CD14-positive monocyte (primary cell): ENCODE data around the gene C10orf71. TPM values are rescaled to one million over a fixed set of nuclear protein-coding genes. Genes with fewer than 3 reads are reported as not detected.
A peak's percentile ranks its signal among the peaks of the same experiment; 100 is the strongest.

Experiments used
- DNase-seq, 3 donors: peaks; one replicate each; pipeline ENCODE4 v3.0.0-alpha.2; 2011 to 2022
- H2AFZ ChIP-seq: 2 replicates; pipeline ENCODE4 v1.6.0; 2012; ENCODE audit warnings: mild to moderate bottlenecking, low read depth, low read length, inconsistent platforms; ENCODE audit not compliant: insufficient read depth, poor library complexity, severe bottlenecking
- H3K27ac ChIP-seq, 2 donors: 1 replicate in 1 of 2; 2 replicates in 1 of 2; pipeline ENCODE4 v1.5.1; 2012 to 2013; ENCODE audit warnings: low read length in 2 of 2, control low read depth in 1 of 2, inconsistent platforms in 1 of 2, low read depth in 1 of 2, mild to moderate bottlenecking in 1 of 2
- H3K27me3 ChIP-seq, 2 donors: one replicate each; pipeline versions ENCODE4 v1.6.0 to v1.6.1; 2011 to 2013; ENCODE audit warnings: low read length in 2 of 2; ENCODE audit not compliant: control insufficient read depth in 2 of 2, insufficient read depth in 2 of 2
- H3K36me3 ChIP-seq, 2 donors: replicated peaks in 1 of 2; 1 replicate in 1 of 2; 2 replicates in 1 of 2; pipeline versions ENCODE4 v1.5.1 to v1.6.1; 2012 to 2013; ENCODE audit warnings: low read length in 2 of 2, control low read depth in 1 of 2, inconsistent platforms in 1 of 2, mild to moderate bottlenecking in 1 of 2; ENCODE audit not compliant: insufficient read depth in 2 of 2, control insufficient read depth in 1 of 2
- H3K4me1 ChIP-seq, 2 donors: 1 replicate in 1 of 2; 2 replicates in 1 of 2; pipeline versions ENCODE4 v1.5.1 to v1.6.1; 2012 to 2013; ENCODE audit warnings: low read length in 2 of 2, control low read depth in 1 of 2, inconsistent platforms in 1 of 2, mild to moderate bottlenecking in 1 of 2, moderate library complexity in 1 of 2; ENCODE audit not compliant: insufficient read depth in 2 of 2, control insufficient read depth in 1 of 2
- H3K4me2 ChIP-seq: replicated peaks from 2 replicates; pipeline ENCODE3; 2012; ENCODE audit warnings: low read length, moderate library complexity, mild to moderate bottlenecking; ENCODE audit not compliant: poor library complexity, severe bottlenecking; ENCODE audit errors: extremely low read depth
- H3K4me3 ChIP-seq, 3 experiments: fragments of 200-600 bp in 1 of 3; sonication (generic) in 1 of 3; replicated peaks in 1 of 3; 1 replicate in 2 of 3; 2 replicates in 1 of 3; pipeline ENCODE4 v1.5.1; 2011 to 2013; ENCODE audit warnings: low read length in 3 of 3, mild to moderate bottlenecking in 3 of 3, control low read depth in 2 of 3, low read depth in 2 of 3, inconsistent platforms in 1 of 3, moderate library complexity in 1 of 3
- H3K79me2 ChIP-seq: 2 replicates; pipeline ENCODE4 v1.6.0; 2012; ENCODE audit warnings: mild to moderate bottlenecking, control low read depth, inconsistent platforms, low read length, moderate library complexity; ENCODE audit not compliant: insufficient read depth
- H3K9ac ChIP-seq: 2 replicates; pipeline ENCODE4 v1.6.0; 2017; ENCODE audit warnings: low read length, mild to moderate bottlenecking; ENCODE audit not compliant: insufficient read depth, poor library complexity, severe bottlenecking
- H3K9me3 ChIP-seq, 2 donors: replicated peaks in 1 of 2; 1 replicate in 1 of 2; 2 replicates in 1 of 2; pipeline versions ENCODE4 v1.5.1 to v1.6.1; 2012 to 2013; ENCODE audit warnings: low read length in 2 of 2, control low read depth in 1 of 2; ENCODE audit not compliant: control insufficient read depth in 1 of 2, insufficient read depth in 1 of 2
- H4K20me1 ChIP-seq: 2 replicates; pipeline ENCODE4 v1.6.0; 2012; ENCODE audit warnings: mild to moderate bottlenecking, low read length, control low read depth, moderate library complexity; ENCODE audit not compliant: insufficient read depth
- H3K27ac Mint-ChIP-seq, 7 donors: one replicate each; pipeline ENCODE4 v1.8.0; 2020; ENCODE audit warnings: mild to moderate bottlenecking in 7 of 7, mixed read lengths in 7 of 7, moderate library complexity in 6 of 7, inconsistent platforms in 2 of 7
- H3K27me3 Mint-ChIP-seq, 3 donors: one replicate each; pipeline ENCODE4 v1.8.0; 2021 to 2022; ENCODE audit warnings: low read depth in 3 of 3, mild to moderate bottlenecking in 3 of 3, mixed read lengths in 3 of 3, moderate library complexity in 3 of 3, inconsistent platforms in 1 of 3
- H3K36me3 Mint-ChIP-seq, 2 donors: one replicate each; pipeline ENCODE4 v1.8.0; 2020; ENCODE audit warnings: mixed read lengths in 2 of 2, inconsistent platforms in 1 of 2, mild to moderate bottlenecking in 1 of 2
- H3K4me1 Mint-ChIP-seq: one replicate; pipeline ENCODE4 v1.8.0; 2020; ENCODE audit warnings: mild to moderate bottlenecking, mixed read lengths
- H3K4me3 Mint-ChIP-seq, 2 donors: one replicate each; pipeline ENCODE4 v1.8.0; 2020; ENCODE audit warnings: mild to moderate bottlenecking in 2 of 2, mixed read lengths in 2 of 2, moderate library complexity in 1 of 2
- H3K9me3 Mint-ChIP-seq, 7 donors: one replicate each; pipeline ENCODE4 v1.8.0; 2020 to 2022; ENCODE audit warnings: mixed read lengths in 7 of 7, mild to moderate bottlenecking in 6 of 7, moderate library complexity in 6 of 7, inconsistent platforms in 2 of 7
- CTCF ChIP-seq: fragments of 200-600 bp; IDR thresholded peaks from one replicate; pipeline ENCODE4 v1.8.0; 2022; ENCODE audit warnings: antibody characterized with exemption, mild to moderate bottlenecking
- WGBS: methylation state at CpG from one replicate; pipeline ENCODE4 v1.1.5; 2013; ENCODE audit warnings: missing lambda C conversion rate; ENCODE audit not compliant: insufficient coverage; 5-methylcytosine and 5-hydroxymethylcytosine counted together
- intact Hi-C, 2 donors: fragments of 100-400 bp; cut with micrococcal nuclease; formaldehyde crosslinking; loops; one replicate each; pipeline versions ENCODE4 v1.15.0 to v1.15.1; 2023
- polyA plus RNA-seq, 3 donors: library from polyadenylated mRNA; depleted of rRNA in 1 of 3; unstranded in 2 of 3; stranded (reverse) in 1 of 3; fragments of 300-500 nt in 2 of 3; fragments of >200 nt in 1 of 3; fragmentation: Illumina TruSeq in 2 of 3; gene quantifications; 1 replicate in 2 of 3; 2 replicates in 1 of 3; pipeline ENCODE4 v1.2.3, GENCODE V29; 2012 to 2021

C10orf71 gene
- polyA plus RNA-seq, 3 donors = not detected

- Mint-ChIP-seq H3K27me3 (peaks cover 0 to 5% (median 3%) of the 10 kb centered on the region in 3 donors), H3K4me3 (peak overlapping the region in 1 of 2 donors; percentile 13), H3K4me1 (peaks cover 50% of the 10 kb centered on the region), H3K36me3 (no peaks in the 10 kb centered on the region), H3K9me3 (peaks cover 0 to 4% (median 0%) of the 10 kb centered on the region in 7 donors), H3K27ac (no peak overlapping the region)
- H3K4me1 ChIP-seq = peaks cover 45 to 48% of the 10 kb centered on the region in 2 donors
- H3K9me3 ChIP-seq = no peaks in the 10 kb centered on the region
- H3K9ac ChIP-seq = no peak overlapping the region
- no peaks in the 10 kb centered on the region for H3K79me2 ChIP-seq
- no peak overlapping the region for H3K4me2 ChIP-seq
- 94% methylated on average over 4 of the region's 4 CpGs for WGBS
- DNase-seq = no peak
- intact Hi-C loops = loop anchor here in 1 of 2 donors (5.0 kb wide), 1 partner anchor 46 kb away; no protein-coding TSS in a partner anchor
- no peak overlapping the region for H2AFZ ChIP-seq
- no peaks in the 10 kb centered on the region for H3K36me3 ChIP-seq
- H3K27me3 ChIP-seq = no peaks in the 10 kb centered on the region
- H3K27ac ChIP-seq = no peak overlapping the region
- no peak overlapping the region for H3K4me3 ChIP-seq
- no peaks in the 10 kb centered on the region for H4K20me1 ChIP-seq
- no peak for TF ChIP-seq CTCF
Measured at GRCh38 chr10:49275896-49276295, 23.1 kb upstream of the C10orf71 start.

DNA sequence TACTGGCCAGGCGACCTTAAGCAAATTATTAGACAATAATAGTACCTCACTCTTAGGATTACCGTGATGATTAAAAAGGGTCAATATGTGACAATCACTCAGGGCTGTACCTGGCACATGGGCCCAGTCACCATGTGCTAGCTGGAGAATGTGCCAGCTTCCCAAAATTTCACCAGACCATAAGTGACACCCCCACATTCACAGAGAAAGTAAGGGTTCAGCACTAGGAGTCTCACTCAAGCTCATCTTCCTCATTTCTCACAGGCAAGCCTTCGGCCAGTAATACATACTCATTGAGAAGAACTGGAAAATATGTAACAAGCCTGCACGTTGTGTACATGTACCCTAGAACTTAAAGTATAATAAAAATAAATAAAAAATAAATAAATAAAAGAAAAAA is 22.4 kb upstream of the C10orf71 start:
- no peak overlapping the region for H3K27ac Mint-ChIP-seq
- no CpG with 5 or more reads among the region's 4 CpGs for WGBS

More for the DNA sequence above, 22.4 kb upstream of the C10orf71 start:
- no peak for TF ChIP-seq CTCF
- peaks cover 47 to 55% of the 10 kb centered on the region in 2 donors for H3K4me1 ChIP-seq
- peaks cover 0 to 5% (median 3%) of the 10 kb centered on the region in 3 donors for H3K27me3 Mint-ChIP-seq
- H3K9ac ChIP-seq = no peak overlapping the region
- H4K20me1 ChIP-seq = no peaks in the 10 kb centered on the region
- peaks cover 54% of the 10 kb centered on the region for H3K4me1 Mint-ChIP-seq
- H3K36me3 ChIP-seq = no peaks in the 10 kb centered on the region
- intact Hi-C loops = loop anchor here in 1 of 2 donors (5.0 kb wide), 1 partner anchor 46 kb away; no protein-coding TSS in a partner anchor
- no peaks in the 10 kb centered on the region for H3K27me3 ChIP-seq
- no peaks in the 10 kb centered on the region for H3K79me2 ChIP-seq
- no peak overlapping the region for H3K27ac ChIP-seq
- H3K9me3 ChIP-seq = no peaks in the 10 kb centered on the region
- no peaks in the 10 kb centered on the region for H3K36me3 Mint-ChIP-seq
- no peak overlapping the region for H3K4me2 ChIP-seq
- no peak overlapping the region for H2AFZ ChIP-seq
- H3K4me3 ChIP-seq = no peak overlapping the region
- DNase-seq = no peak
- H3K4me3 Mint-ChIP-seq = no peak overlapping the region
- peaks cover 0 to 4% (median 0%) of the 10 kb centered on the region in 7 donors for H3K9me3 Mint-ChIP-seq
